WTC11 (cell line): ENCODE data around the gene SNAP25.

Source experiments
- ATF1 ChIP-seq: sonication (generic); formaldehyde crosslinking; IDR thresholded peaks from 2 replicates; pipeline ENCODE4 v1.8.1; 2023; ENCODE audit warnings: mild to moderate bottlenecking, moderate library complexity, missing genetic modification reagents
- ATF3 ChIP-seq: sonication (generic); formaldehyde crosslinking; conservative IDR thresholded peaks from 2 replicates; pipeline ENCODE4 v1.8.1; 2022; ENCODE audit warnings: mild to moderate bottlenecking, missing genetic modification reagents
- CTCF ChIP-seq: fragments of 200-600 bp; IDR thresholded peaks from 2 replicates; pipeline ENCODE4 v1.8.0; 2022; ENCODE audit warnings: antibody characterized with exemption
- E2F5 ChIP-seq: sonication (generic); formaldehyde crosslinking; IDR thresholded peaks from 2 replicates; pipeline ENCODE4 v1.8.1; 2022; ENCODE audit warnings: mild to moderate bottlenecking, moderate library complexity, missing genetic modification reagents
- ETV6 ChIP-seq: sonication (generic); formaldehyde crosslinking; IDR thresholded peaks from 2 replicates; pipeline ENCODE4 v1.8.1; 2022; ENCODE audit warnings: mild to moderate bottlenecking, missing genetic modification reagents
- HMGXB4 ChIP-seq: sonication (generic); formaldehyde crosslinking; IDR thresholded peaks from 2 replicates; pipeline ENCODE4 v1.8.1; 2023; ENCODE audit warnings: mild to moderate bottlenecking, moderate library complexity, missing genetic modification reagents
- NFYB ChIP-seq: sonication (generic); formaldehyde crosslinking; conservative IDR thresholded peaks from 2 replicates; pipeline ENCODE4 v1.8.0; 2022; ENCODE audit warnings: low read depth, missing genetic modification reagents
- NR3C1 ChIP-seq: sonication (generic); formaldehyde crosslinking; conservative IDR thresholded peaks from 2 replicates; pipeline ENCODE4 v1.8.1; 2023; ENCODE audit warnings: low read depth, mild to moderate bottlenecking, missing genetic modification reagents
- TEAD1 ChIP-seq: sonication (generic); formaldehyde crosslinking; IDR thresholded peaks from 2 replicates; pipeline ENCODE4 v1.8.0; 2022; ENCODE audit warnings: mild to moderate bottlenecking, missing genetic modification reagents
- TEAD4 ChIP-seq: sonication (generic); formaldehyde crosslinking; IDR thresholded peaks from 2 replicates; pipeline ENCODE4 v1.8.0; 2022; ENCODE audit warnings: mild to moderate bottlenecking, missing genetic modification reagents
- USF2 ChIP-seq: sonication (generic); formaldehyde crosslinking; IDR thresholded peaks from 2 replicates; pipeline ENCODE4 v1.8.1; 2023; ENCODE audit warnings: mild to moderate bottlenecking, missing genetic modification reagents, moderate library complexity
- ZBTB21 ChIP-seq: sonication (generic); formaldehyde crosslinking; IDR thresholded peaks from 2 replicates; pipeline ENCODE4 v1.8.1; 2023; ENCODE audit warnings: mild to moderate bottlenecking, missing genetic modification reagents, borderline replicate concordance
- ZNF263 ChIP-seq: sonication (generic); formaldehyde crosslinking; IDR thresholded peaks from 2 replicates; pipeline ENCODE4 v1.8.1; 2022; ENCODE audit warnings: low read depth, mild to moderate bottlenecking, moderate library complexity, missing genetic modification reagents
- ZSCAN18 ChIP-seq: fragments of 250-450 bp; sonication (Bioruptor Pico); IDR thresholded peaks from 2 replicates; pipeline ENCODE4 v2.1.2; 2022; ENCODE audit warnings: mild to moderate bottlenecking, moderate library complexity

- no peak for TF ChIP-seq USF2
- no peak for TF ChIP-seq HMGXB4 (CRISPR knock-in tag)
- no peak for TF ChIP-seq CTCF
- TF ChIP-seq NFYB (CRISPR knock-in tag), result no peak
- TF ChIP-seq ETV6 (CRISPR knock-in tag), result no peak
- no peak for TF ChIP-seq E2F5 (CRISPR knock-in tag)
- no peak for TF ChIP-seq ATF1 (CRISPR knock-in tag)
- TF ChIP-seq NR3C1 (CRISPR knock-in tag), result no peak
- TF ChIP-seq ZSCAN18 (CRISPR knock-in tag), result no peak
- no peak for TF ChIP-seq ZNF263 (CRISPR knock-in tag)
- no peak for TF ChIP-seq TEAD1
- no peak for TF ChIP-seq ATF3 (CRISPR knock-in tag)
- no peak for TF ChIP-seq TEAD4
- no peak for TF ChIP-seq ZBTB21
These were observed 48.4 kb upstream of the SNAP25 start for GRCh38 chr20:10170261-10170660.
